HG03064 (cell line): Measurements from ENCODE around the gene XCL1.
"Not testable (repeated sequence)": the region's sequence is repeated elsewhere in the genome, so short reads cannot be mapped to it uniquely, and the experiment has no call there.

Experiments used
- ATAC-seq: cut with Tn5 transposase; IDR thresholded peaks from one replicate; pipeline ENCODE4 v1.9.1; 2021; ENCODE audit warnings: low read depth; ENCODE audit not compliant: unreplicated experiment

XCL1 gene, protein sequence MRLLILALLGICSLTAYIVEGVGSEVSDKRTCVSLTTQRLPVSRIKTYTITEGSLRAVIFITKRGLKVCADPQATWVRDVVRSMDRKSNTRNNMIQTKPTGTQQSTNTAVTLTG

GRCh38 chr1:168576245-168576688 lies at the start of gene XCL1:
Gene XCL1, plus strand, starts transcription at chr1:168576605. Its CDS starts 33 bp downstream, at chr1:168576638.
- not testable (repeated sequence) for ATAC-seq

DNA sequence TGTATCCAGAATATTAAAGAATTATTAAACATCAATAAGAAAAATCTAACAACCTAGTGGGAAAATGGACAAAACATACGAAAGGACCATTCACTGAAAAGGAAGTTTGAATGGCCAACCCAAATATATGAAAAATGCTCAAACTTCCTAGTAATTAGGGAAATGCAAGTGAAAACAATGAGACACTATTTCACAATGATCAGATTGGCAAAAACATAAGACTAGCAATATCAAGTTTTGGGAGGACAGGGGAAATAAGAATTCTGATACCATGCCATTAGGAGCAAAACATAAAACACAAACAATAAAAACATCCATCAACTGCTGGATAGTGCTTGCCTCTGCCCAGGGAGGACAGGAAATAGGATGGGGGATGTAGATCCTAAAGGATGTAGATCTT lies 46.9 kb upstream of the XCL1 start:
- no peak for ATAC-seq

DNA sequence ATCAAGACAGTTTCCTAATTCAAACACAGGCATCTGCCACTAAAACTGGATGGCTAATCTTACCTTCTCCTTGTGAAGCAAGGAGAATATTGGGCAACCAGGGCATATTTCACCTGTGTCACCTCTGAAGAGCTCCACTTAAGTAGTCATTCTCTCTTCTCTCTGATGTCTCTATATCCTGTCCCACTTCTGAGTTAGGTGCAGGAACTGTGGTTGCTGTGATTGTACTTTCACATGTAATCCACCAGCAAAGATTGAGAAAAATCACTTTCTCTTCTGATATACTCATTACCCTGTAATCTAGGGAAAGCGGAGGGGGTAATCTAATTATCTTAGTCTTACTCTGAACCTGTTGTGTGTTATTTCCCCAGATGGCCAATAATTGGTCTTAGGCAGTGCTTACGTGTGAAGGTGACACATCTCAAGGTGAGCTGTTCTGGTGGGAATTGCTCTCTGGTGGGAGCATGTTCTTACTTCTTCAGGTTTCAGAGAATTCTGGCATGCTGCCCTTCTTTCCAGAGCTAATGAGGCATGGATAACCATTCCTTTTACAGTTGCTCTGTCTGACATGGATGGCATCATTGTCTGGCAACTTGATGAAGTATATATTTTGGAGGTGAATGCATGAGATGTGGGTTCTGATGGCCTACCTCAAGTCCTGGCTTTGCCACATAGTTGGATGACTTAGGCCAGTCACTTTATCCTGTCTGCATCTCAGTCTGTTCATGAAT lies 44.6 kb upstream of the XCL1 start:
- ATAC-seq = no peak

- ATAC-seq = peak; percentile 86
Observed at GRCh38 chr1:168535536-168535935, 40.9 kb upstream of the XCL1 start.

- not testable (repeated sequence) for ATAC-seq
Observed at GRCh38 chr1:168540798-168541197, 35.6 kb upstream of the XCL1 start.

- not testable (repeated sequence) for ATAC-seq
Observed at GRCh38 chr1:168542978-168543377, 33.4 kb upstream of the XCL1 start.

DNA sequence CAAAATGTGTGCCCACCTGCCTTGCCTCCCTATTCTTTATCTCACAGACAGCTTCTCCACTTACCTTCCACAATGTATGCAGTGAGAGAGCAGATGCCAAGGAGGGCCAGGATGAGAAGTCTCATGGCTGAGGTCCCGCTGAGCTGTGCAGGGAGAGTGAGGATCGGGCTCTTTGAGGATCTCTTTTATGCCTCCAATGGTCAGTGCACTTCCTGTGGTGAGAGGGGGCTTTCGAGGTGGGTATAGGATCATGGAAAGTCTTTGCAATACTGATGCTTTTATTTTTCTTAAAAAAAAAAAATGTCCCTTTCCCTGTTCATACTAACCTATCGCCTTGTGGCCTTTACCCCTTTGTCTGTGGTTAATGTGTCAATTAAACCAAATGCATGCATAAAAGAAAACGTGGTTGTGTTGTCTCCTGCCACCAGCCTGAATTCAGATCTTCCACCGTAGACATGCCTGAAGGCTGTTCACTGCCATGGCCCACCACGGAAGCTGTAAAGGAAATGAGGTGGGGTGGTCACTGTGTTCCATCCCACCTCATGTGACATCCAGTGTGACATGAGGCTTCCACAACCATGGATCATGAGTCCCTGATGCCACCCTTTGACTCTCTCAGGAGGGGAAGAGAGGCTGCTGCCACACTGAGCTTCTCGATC lies 32.4 kb upstream of the XCL1 start, which contains the start of gene XCL2:
TSS of gene XCL2 (minus strand) at position 158 of the 659 bp plus-strand sequence. CDS start at position 125, 33 bp downstream.
- not testable (repeated sequence) for ATAC-seq

DNA sequence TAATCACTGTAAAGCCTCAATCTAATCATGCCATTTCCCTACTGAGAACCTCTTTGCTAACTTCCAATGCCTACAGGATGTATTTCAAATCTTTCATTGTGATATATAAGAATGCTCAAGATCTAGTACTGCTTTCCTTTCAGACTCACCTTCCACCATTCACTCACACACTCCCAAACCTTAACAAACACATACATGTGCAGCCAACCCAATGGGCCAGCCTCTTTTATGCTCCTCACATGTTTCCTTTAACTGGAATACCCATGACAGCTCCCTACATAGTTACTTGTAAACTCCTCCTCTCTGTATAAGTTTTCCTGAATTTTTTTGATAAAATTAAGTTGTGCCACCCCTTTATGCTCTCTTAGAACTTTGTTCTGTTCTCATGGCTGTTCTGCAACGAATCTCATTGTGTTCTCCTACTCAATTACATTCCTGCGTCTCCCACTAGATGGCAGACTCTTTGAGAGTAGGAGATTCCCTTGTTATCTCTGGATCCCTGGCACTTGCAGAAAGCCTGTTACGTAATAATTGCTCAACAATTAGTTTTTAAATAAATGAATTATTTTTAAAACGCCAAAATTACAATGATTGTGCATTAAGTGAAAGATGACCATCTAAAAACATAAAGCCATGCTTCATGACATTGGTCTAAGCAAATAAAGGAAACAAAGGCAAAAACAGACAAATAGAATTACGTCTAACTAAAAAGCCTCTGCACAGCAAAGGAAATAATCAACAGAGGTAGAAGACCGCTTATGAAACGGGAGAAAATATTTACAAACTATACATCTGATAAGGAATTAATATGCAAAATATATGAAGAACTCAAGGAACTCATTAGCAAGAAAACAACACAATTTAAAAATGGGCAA lies 30.5 kb upstream of the XCL1 start:
- not testable (repeated sequence) for ATAC-seq

- not testable (repeated sequence) for ATAC-seq
Observed at GRCh38 chr1:168546553-168546895, 29.9 kb upstream of the XCL1 start.

GRCh38 chr1:168550971-168551370 lies 25.4 kb upstream of the XCL1 start:
- ATAC-seq = no peak

DNA sequence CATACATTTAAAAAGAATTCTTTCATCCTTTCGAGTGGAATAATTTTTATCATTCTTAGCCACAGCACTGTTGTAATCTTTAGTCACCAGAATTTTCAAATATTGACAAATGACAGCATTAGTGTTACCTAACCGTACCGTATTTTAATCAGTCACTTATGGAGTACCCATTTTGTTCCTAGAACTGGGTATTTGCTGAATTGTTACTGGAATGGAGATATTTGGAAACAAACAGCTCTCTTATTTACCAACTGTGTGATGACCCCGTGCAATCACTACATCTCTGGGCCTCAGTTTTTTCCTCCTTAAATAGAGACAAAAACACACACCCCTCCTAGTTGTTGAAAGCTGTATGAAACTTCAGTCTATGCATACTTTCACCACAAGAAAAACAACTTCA lies 24.7 kb upstream of the XCL1 start:
- no peak for ATAC-seq

DNA sequence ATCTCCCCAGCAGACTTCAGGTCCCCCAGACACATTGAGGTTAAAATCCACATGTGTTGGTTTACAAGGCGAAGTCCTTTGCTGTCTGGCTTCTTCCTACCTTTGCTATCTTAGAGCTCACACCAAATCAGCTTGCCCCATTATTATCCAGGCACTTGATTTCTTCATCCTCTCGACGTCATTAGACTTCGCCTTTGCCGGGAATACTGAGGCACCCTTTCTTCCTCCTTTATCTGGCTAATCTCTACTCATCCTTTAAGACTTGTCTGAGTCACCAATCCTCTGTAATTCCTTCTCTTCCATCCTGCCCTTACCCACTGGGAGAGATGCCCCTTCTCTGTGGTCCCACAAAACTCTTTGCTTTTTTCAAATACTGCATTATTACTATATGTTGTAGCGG lies 23.4 kb upstream of the XCL1 start:
- no peak for ATAC-seq

GRCh38 chr1:168553680-168554553 lies 22.5 kb upstream of the XCL1 start:
- ATAC-seq = no peak

DNA sequence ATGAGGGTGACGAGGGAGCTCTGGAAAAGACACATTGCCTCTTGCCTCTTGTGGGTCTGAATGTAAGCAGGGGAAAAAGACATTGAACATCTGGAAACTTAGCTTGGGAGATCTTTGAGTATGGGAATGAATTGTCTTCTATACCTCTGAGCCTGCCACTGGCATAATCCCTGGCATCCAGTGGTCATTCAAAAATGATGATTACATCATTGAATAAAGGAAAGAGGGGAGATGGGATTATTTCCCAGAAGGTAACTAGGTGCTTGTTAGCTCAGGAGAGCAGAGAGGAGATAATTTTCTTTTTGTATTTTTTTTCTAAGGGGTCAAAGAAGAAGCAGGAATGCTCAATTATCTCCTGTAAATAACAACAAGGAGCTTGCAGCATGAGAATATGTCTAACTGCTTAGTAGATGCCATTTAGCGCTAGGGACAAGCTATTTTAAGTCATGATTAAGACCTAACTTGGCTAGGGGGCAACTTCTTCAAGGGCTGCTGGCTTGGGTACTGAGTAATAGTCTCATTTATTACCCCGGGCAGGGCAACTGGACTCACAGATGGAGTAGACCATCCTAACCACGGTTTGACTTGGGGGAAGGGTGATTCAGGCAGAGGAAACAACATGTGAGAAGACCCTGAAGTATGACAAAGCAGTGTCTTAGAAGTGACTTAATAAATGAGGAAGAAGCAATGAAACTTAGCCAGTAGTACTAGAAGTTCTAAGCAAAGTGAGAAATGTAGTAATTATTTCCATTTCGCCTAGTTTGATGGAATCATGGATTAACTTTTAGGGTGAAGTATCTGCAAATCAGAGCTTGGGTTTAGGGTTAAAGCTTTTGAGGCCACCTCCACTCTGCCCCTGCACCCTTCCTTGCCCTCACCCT lies 21.6 kb upstream of the XCL1 start:
- ATAC-seq = no peak

DNA sequence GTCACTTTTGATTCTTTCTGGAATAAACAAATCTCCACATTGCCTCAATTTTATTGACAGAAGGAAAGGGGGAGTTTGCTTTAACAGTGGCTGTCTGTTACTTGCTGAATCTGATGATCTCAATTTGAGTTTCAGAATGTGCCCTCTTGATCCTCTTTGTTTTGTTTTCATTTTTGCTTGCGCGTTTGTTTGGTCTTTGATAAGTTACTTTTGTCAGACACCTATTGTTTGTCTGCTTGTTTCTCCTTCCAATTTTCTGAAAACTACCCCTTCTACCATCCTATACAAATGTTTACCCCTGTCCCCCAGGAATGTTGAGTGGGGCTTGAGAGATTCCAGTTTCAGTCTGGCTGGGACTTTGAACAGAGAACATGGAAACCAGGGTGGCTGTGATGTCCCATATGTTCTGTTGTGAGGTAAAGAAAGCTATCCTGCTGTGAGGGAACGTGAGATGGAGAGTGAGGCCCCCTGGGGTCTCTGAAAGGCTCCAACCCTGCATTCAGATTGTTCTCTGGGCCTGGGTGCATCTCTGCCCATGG lies 20.8 kb upstream of the XCL1 start:
- no peak for ATAC-seq

GRCh38 chr1:168556647-168557046 lies 19.8 kb upstream of the XCL1 start:
- no peak for ATAC-seq

- ATAC-seq = no peak
Observed at GRCh38 chr1:168560370-168560769, 16.0 kb upstream of the XCL1 start.

- ATAC-seq = no peak
Observed at GRCh38 chr1:168561989-168562388, 14.4 kb upstream of the XCL1 start.

DNA sequence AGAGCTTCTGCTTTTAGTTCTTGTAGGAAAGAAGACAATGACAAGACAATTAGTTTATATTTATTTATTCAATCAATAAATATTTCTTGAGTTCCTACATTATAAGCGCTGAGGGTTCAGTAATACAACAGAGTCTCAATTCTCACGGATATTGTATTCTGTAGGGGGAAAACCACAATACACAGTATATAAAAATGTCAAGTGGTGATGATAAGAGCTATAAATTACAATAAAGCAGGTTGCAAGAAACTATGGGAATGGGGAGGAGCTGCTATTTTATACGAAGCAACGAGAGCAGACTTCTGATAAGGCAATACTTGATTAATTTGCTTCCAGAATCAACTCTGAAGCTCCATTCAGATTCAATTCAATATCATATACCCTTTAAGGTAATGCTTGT lies 10.6 kb upstream of the XCL1 start:
- no peak for ATAC-seq
